Endothelial cell of umbilical vein (primary cell): Measurements from ENCODE around the gene CERS6.

ENCODE experiments used
- FOS ChIP-seq: IDR thresholded peaks from 2 replicates; pipeline ENCODE4 v1.6.1; 2011; ENCODE audit warnings: mild to moderate bottlenecking, low read length, moderate library complexity, borderline replicate concordance; ENCODE audit not compliant: insufficient read depth
- JUN ChIP-seq: IDR thresholded peaks from 2 replicates; pipeline ENCODE4 v1.6.1; 2011; ENCODE audit warnings: borderline replicate concordance, low read depth; ENCODE audit not compliant: insufficient read length, insufficient read depth
- MAX ChIP-seq: IDR thresholded peaks from 2 replicates; pipeline ENCODE4 v1.6.1; 2011; ENCODE audit not compliant: insufficient read depth, insufficient read length
- MYC ChIP-seq: IDR thresholded peaks from one replicate; pipeline ENCODE4 v1.6.1; 2011; ENCODE audit warnings: mild to moderate bottlenecking, low read depth, low read length
- POLR2A ChIP-seq: IDR thresholded peaks from 2 replicates; pipeline ENCODE4 v1.6.1; 2012; ENCODE audit warnings: low read depth, mild to moderate bottlenecking, control low read depth, low read length
- POLR2AphosphoS5 ChIP-seq: IDR thresholded peaks from 2 replicates; pipeline ENCODE4 v1.6.1; 2012; ENCODE audit warnings: low read depth, mild to moderate bottlenecking, control low read depth, low read length, moderate library complexity; ENCODE audit not compliant: insufficient read depth
- TF ChIP-seq, protein P1 (sequence below), 2 donors: IDR thresholded peaks; 1 replicate in 1 of 2; 2 replicates in 1 of 2; pipeline ENCODE4 v1.5.1; 2011; ENCODE audit warnings: low read length in 2 of 2, mild to moderate bottlenecking in 2 of 2, moderate library complexity in 2 of 2, control low read depth in 1 of 2, inconsistent platforms in 1 of 2, low read depth in 1 of 2; ENCODE audit not compliant: insufficient read depth in 1 of 2; ENCODE audit errors: extremely low read depth in 1 of 2

DNA sequence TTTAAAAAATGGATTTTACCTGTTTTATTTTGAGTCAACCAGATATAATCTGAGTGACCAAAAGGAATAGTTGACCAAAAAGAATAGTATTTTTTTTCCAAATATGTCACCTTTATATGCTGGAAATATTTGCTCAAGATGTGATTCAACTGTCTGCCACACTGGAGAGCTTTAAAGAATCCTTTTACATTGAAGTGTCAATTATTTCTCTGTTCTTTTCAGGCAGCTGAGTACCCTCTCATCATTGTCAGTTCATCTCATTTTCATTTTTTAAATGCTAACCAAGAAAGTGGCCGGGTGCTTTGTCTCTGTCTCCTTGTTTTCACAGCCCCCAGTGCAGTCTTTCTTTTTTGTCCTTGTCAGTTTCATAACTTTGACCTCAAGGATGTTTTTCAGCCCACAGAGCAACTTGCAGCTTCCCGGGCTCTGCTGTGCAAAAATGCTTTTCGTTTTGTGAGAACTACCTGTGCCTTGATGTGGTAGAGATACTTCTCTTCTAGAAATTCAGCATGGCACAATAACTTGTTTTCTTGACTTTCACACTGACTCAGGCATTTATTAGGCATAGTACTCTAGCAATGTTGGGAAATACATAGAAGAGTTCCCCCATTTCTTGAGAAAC is 23.4 kb upstream of the CERS6 start:
- TF ChIP-seq, protein P1, sequence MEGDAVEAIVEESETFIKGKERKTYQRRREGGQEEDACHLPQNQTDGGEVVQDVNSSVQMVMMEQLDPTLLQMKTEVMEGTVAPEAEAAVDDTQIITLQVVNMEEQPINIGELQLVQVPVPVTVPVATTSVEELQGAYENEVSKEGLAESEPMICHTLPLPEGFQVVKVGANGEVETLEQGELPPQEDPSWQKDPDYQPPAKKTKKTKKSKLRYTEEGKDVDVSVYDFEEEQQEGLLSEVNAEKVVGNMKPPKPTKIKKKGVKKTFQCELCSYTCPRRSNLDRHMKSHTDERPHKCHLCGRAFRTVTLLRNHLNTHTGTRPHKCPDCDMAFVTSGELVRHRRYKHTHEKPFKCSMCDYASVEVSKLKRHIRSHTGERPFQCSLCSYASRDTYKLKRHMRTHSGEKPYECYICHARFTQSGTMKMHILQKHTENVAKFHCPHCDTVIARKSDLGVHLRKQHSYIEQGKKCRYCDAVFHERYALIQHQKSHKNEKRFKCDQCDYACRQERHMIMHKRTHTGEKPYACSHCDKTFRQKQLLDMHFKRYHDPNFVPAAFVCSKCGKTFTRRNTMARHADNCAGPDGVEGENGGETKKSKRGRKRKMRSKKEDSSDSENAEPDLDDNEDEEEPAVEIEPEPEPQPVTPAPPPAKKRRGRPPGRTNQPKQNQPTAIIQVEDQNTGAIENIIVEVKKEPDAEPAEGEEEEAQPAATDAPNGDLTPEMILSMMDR (IDR thresholded peaks at IDR 0.05; ENCODE audit: extremely low read depth in 1 of 2, insufficient read depth in 1 of 2, low read depth in 1 of 2, low read length in 2 of 2): no peak
- TF ChIP-seq FOS (no peak), JUN (no peak), MYC (no peak), MAX (no peak), POLR2AphosphoS5 (no peak), POLR2A (no peak)
